OCI-M1 (cell line): ENCODE results near the gene IL4R.
A peak's percentile ranks its signal among the peaks of the same experiment; 100 is the strongest.

ENCODE experiments used
- DNase-seq: peaks from one replicate; lab custom pipeline; 2025; lab: John Stamatoyannopoulos, UW

Gene IL4R

GRCh38 chr16:27359051-27359450 is 45.3 kb downstream of the IL4R start:
- DNase-seq, result no peak

DNA sequence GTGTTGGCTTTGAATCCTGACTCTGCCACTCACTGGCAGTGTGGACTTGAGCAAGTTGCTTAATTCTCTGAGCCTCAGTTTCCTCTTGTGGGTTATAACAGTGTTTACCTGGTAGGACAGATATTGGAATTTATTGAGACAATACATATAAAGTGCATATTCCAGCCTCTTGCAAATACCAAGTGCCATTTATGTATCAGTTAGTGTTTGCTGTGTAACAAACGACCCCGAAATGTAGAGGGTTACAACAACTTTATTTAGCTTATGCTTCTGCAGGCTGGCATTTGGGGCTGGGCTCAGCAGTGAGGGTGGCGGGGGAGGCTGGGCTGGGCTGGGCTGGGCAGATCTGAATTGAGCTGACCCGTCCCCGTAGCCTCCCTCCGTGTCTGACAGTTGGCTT is 45.8 kb downstream of the IL4R start:
- no peak for DNase-seq

DNA sequence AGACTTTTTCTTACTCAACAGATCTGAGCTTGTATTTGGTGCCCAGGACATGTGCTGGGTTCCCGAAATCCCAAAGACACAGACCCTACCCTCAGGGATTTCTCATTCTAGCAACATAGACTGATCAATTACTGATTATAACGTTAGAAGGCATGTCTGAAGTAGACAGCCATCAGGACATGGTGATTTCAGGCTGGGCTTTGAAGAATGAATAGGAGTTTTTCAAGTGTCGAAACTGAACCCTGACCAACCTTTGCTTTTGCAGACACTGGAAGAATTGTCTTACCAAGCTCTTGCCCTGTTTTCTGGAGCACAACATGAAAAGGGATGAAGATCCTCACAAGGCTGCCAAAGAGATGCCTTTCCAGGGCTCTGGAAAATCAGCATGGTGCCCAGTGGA is 48.2 kb downstream of the IL4R start:
- DNase-seq, result no peak

- no peak for DNase-seq
Measured at GRCh38 chr16:27362570-27363245, 48.9 kb downstream of the IL4R start.

GRCh38 chr16:27363246-27363632 is 49.5 kb downstream of the IL4R start:
- no peak for DNase-seq

- DNase-seq, result no peak
Measured at GRCh38 chr16:27363797-27364196, 50.0 kb downstream of the IL4R start.

GRCh38 chr16:27364493-27365141 is 50.8 kb downstream of the IL4R start:
- DNase-seq, result no peak

- DNase-seq, result no peak
Measured at GRCh38 chr16:27365142-27366089, 51.6 kb downstream of the IL4R start.

- no peak for DNase-seq
Measured at GRCh38 chr16:27366687-27367460, 53.1 kb downstream of the IL4R start.

- peak; percentile 86 for DNase-seq
Measured at GRCh38 chr16:27367461-27368357, 53.9 kb downstream of the IL4R start.

GRCh38 chr16:27368358-27368722 is 54.6 kb downstream of the IL4R start:
- DNase-seq, result no peak

GRCh38 chr16:27369806-27370205 is 56.0 kb downstream of the IL4R start:
- DNase-seq, result no peak

DNA sequence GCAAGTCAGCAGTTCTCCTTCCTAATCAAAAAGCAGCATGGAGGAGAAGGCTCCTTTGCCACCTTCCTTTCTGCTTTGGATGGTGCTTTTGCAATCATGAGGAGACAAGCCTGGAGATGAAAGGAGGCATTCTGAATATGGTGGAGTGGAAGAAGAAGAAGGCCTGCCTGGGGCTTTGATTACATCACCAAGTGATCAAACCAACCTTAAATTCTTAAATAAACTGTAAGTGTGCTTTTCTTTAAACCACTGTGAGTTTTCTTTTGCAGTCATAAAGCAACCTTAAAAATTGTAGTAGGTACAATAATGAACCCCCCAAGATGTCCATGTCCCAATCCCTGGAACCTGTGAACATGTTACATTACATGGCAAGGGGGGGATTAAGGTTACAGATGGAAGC is 56.5 kb downstream of the IL4R start:
- no peak for DNase-seq

DNA sequence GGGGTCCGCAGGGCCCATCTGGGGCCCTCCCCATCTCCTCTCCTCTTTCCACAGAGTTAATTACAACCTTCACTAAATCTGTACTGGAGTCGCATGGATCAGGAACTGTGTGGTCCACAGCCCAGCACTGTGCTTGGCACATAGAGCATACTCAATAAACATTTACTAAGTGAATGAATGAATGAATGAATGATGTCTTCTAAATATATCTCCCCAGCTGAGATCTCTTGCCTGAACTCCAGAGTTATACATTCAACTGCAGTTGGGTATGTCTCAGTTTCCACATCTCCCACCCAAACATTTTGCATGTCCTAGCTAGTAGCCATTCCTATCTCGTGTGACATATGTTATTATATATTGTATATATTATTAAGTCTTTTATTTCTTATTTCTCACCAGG is 59.5 kb downstream of the IL4R start:
- no peak for DNase-seq

DNA sequence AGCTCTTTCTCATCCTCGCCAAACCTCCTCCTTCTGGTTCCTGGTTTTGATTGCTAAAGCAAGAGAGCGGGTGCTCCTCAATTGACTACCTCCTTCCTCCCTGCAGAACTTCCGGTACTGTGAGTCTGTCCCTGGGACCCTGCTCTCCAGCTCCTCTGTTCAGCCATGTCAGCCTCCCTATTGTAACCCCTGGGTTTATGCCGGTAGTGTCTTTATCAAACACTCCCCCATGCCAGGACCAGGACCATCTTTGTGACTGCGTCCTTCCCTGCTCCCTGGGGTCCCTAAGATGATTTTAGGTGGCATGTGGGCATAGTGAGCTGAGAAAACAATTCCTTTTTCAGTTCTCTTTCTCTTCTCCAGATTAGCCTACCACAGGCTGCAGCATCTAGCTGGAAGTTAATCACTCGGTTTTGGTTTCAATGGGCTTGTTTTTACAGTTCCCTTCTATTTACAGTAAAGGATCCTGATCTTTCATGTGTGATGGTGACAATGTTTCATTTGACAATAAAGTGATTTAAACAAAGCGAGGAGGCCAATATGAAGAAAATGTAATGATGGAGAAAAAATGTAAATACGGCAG is 60.5 kb downstream of the IL4R start:
- DNase-seq, result no peak

DNA sequence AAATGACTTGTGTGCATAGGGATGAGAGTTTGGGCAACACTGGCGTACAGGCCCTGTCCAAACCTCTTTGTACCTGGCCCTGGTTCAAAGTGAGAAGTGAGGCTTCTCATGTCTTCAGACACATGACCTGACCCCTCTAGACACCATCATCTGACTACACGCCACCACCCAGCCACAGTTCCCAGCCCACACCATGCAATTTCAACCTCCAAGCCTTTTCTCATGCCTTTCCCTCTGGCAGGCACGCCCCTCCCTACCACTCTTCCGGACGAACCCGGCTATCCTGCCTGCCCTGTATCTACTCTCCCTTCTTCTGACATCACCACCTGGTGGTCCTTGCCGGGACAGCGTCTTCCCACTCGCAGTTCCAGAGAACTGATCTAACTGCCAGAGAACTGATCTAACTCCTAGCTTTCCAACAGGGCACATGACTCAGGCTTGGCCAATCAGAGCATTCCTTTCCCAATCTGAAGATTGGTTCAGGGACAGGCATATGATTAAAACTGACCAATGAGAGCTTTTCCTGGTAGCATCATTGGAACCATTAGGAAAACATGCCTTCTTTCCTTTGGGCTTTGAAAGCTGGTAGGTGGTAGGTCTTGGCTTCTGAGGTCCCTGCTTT is 61.1 kb downstream of the IL4R start:
- DNase-seq, result peak; percentile 98

GRCh38 chr16:27377666-27378485 is 64.1 kb downstream of the IL4R start:
- DNase-seq, result no peak

- no peak for DNase-seq
Measured at GRCh38 chr16:27378871-27379481, 65.2 kb downstream of the IL4R start.

DNA sequence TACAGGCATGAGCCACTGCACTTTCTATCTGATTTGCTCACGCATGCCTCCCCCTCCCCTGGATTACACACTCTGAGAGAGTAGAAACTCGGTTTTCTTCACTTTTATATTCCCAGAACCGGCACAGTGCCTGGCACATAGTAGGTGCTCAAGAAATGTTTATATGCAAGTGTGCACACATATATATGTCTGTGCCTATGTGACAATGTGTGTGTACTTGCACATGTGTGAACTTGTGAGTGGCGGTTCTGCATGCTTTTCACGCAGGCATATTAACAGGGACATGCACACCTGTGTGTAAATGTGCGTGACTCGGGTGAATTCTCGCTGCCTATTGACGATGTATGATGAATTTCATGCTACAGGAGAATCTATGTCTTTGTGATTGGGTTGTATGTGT is 66.1 kb downstream of the IL4R start:
- no peak for DNase-seq
